OCI-LY7 (cell line): Measurements from ENCODE around the gene UNC5B.

Experiments
- CTCF ChIP-seq: fragments of 200-600 bp; sonication (generic); conservative IDR thresholded peaks from 2 replicates; pipeline ENCODE4 v1.5.1; 2014; ENCODE audit warnings: mild to moderate bottlenecking, antibody characterized with exemption, low read length, moderate library complexity, mixed read lengths
- EZH2phosphoT487 ChIP-seq: fragments of 200-600 bp; sonication (generic); IDR thresholded peaks from 2 replicates; pipeline ENCODE4 v1.6.1; 2018; ENCODE audit warnings: low read depth, borderline replicate concordance, mild to moderate bottlenecking, mixed run types, antibody characterized with exemption, low read length, moderate library complexity, mixed read lengths

GRCh38 chr10:71321386-71321785 lies 109.0 kb downstream of the UNC5B start:
- TF ChIP-seq CTCF (no peak), EZH2phosphoT487 (no peak)
